KMS-11 (cell line): ENCODE measurements around the gene CDC73.

Experiments
- H2AFZ ChIP-seq: fragments of 200-600 bp; sonication (generic); 2 replicates; pipeline ENCODE4 v1.6.1; 2016; ENCODE audit warnings: antibody characterized with exemption, mixed run types, low read depth
- H3K27ac ChIP-seq: fragments of 200-600 bp; sonication (generic); 2 replicates; pipeline ENCODE4 v1.6.1; 2016; ENCODE audit warnings: mild to moderate bottlenecking, mixed run types
- H3K27me3 ChIP-seq: fragments of 200-600 bp; sonication (generic); 2 replicates; pipeline ENCODE4 v1.6.1; 2017; ENCODE audit warnings: mild to moderate bottlenecking, low read depth, mixed run types, moderate library complexity; ENCODE audit not compliant: insufficient read depth
- H3K36me3 ChIP-seq: fragments of 200-600 bp; sonication (generic); 2 replicates; pipeline ENCODE4 v1.6.1; 2017; ENCODE audit warnings: mild to moderate bottlenecking, mixed run types; ENCODE audit not compliant: insufficient read depth
- H3K4me1 ChIP-seq: fragments of 200-600 bp; sonication (generic); 2 replicates; pipeline ENCODE4 v1.6.1; 2016; ENCODE audit warnings: mild to moderate bottlenecking, low read depth, mixed run types; ENCODE audit not compliant: poor library complexity, severe bottlenecking
- H3K4me2 ChIP-seq: fragments of 200-600 bp; sonication (generic); 2 replicates; pipeline ENCODE4 v1.7.0; 2016; ENCODE audit warnings: mild to moderate bottlenecking, mixed run types
- H3K4me3 ChIP-seq: fragments of 200-600 bp; sonication (generic); IDR thresholded peaks from 2 replicates; pipeline ENCODE4 v1.6.1; 2017; ENCODE audit warnings: low read depth, low read length, mixed read lengths; ENCODE audit not compliant: insufficient read depth
- H3K79me2 ChIP-seq: fragments of 200-600 bp; sonication (generic); 2 replicates; pipeline ENCODE4 v1.6.1; 2016; ENCODE audit warnings: low read depth, mixed run types; ENCODE audit not compliant: insufficient read depth
- H3K9ac ChIP-seq: fragments of 200-600 bp; sonication (generic); 2 replicates; pipeline ENCODE4 v1.6.1; 2016; ENCODE audit warnings: mild to moderate bottlenecking, mixed run types
- H4K20me1 ChIP-seq: fragments of 200-600 bp; sonication (generic); 2 replicates; pipeline ENCODE4 v1.6.1; 2016; ENCODE audit warnings: mild to moderate bottlenecking, mixed run types; ENCODE audit not compliant: insufficient read depth
- TF ChIP-seq, protein P1 (sequence below): fragments of 200-600 bp; sonication (generic); conservative IDR thresholded peaks from 2 replicates; pipeline ENCODE4 v1.6.1; 2017; ENCODE audit warnings: low read depth, mild to moderate bottlenecking, antibody characterized with exemption, low read length, moderate library complexity, mixed read lengths

CDC73 gene

DNA sequence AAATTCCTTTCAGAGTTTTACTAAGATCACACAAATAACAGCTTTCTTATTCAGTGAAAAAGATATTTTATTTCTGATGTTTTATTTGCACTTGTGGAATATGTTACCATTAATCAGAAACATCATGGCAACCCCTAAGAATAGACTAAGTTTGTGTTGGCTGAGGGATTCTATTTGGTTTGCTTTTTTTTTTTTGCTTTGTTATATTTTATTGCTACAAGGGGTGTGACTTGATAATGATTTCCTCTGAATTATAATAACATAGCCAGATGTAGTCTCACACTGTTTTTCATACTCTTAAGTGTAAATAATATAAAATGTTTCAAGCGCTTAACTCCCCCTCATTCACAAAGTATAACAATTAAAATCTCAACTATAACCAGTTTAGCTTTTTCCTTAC, 36.6 kb upstream of the CDC73 start:
- Histone ChIP-seq H4K20me1 (no peaks in the 10 kb centered on the region), H3K9ac (no peak overlapping the region), H3K4me1 (peaks cover 42% of the 10 kb centered on the region), H3K27me3 (no peaks in the 10 kb centered on the region), H3K36me3 (peaks cover 6% of the 10 kb centered on the region; the same call in 1 of the 2 replicates), H3K27ac (no peak overlapping the region), H2AFZ (no peak overlapping the region), H3K4me2 (no peak overlapping the region), H3K4me3 (no peak overlapping the region), H3K79me2 (no peaks in the 10 kb centered on the region)
- TF ChIP-seq, protein P1, sequence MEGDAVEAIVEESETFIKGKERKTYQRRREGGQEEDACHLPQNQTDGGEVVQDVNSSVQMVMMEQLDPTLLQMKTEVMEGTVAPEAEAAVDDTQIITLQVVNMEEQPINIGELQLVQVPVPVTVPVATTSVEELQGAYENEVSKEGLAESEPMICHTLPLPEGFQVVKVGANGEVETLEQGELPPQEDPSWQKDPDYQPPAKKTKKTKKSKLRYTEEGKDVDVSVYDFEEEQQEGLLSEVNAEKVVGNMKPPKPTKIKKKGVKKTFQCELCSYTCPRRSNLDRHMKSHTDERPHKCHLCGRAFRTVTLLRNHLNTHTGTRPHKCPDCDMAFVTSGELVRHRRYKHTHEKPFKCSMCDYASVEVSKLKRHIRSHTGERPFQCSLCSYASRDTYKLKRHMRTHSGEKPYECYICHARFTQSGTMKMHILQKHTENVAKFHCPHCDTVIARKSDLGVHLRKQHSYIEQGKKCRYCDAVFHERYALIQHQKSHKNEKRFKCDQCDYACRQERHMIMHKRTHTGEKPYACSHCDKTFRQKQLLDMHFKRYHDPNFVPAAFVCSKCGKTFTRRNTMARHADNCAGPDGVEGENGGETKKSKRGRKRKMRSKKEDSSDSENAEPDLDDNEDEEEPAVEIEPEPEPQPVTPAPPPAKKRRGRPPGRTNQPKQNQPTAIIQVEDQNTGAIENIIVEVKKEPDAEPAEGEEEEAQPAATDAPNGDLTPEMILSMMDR: no peak

DNA sequence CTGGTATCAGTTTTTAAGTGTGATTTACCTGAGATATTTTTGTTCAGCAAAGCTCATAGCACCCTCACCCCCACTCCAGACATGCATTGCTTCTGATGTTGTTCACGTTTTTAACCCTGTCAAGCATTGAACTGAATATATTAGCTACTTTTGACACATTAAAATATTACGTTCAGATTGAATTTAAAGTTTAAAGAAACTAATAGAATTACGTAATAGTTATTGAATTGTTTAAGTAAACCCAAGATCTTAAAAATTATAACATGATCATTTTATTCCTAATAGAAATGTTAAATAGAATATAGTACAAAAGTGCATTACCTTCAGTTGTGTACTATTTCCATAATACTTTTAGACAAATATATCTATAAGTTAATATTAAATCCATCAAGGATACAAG, 35.5 kb upstream of the CDC73 start:
- Histone ChIP-seq H3K4me1 (peaks cover 39% of the 10 kb centered on the region), H2AFZ (no peak overlapping the region), H4K20me1 (no peaks in the 10 kb centered on the region), H3K4me2 (no peak overlapping the region), H3K4me3 (no peak overlapping the region), H3K9ac (no peak overlapping the region), H3K36me3 (peaks cover 5% of the 10 kb centered on the region; the same call in 1 of the 2 replicates), H3K79me2 (no peaks in the 10 kb centered on the region), H3K27ac (no peak overlapping the region), H3K27me3 (no peaks in the 10 kb centered on the region)
- TF ChIP-seq, protein P1: no peak

DNA sequence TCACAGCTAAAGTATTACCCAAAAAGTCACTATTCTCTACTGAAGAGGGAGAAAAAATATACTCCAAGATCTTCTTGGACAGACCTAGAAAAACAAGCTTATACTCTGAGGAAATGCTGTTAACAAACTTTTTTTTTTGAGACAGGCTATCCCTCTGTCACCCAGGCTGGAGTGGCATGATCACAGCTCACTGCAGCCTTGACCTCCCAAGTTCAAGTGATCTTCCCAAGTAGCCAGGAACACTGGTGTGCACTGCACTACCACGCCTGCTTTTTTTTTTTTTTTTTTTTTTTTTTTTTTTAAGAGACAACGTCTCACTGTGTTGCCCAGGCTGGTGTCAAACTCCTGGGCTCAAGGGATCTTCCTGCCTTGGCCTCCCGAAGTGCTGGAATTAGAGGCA, 33.9 kb upstream of the CDC73 start:
- Histone ChIP-seq H3K36me3 (no peaks in the 10 kb centered on the region; the same call in 1 of the 2 replicates), H3K4me3 (no peak overlapping the region)

DNA sequence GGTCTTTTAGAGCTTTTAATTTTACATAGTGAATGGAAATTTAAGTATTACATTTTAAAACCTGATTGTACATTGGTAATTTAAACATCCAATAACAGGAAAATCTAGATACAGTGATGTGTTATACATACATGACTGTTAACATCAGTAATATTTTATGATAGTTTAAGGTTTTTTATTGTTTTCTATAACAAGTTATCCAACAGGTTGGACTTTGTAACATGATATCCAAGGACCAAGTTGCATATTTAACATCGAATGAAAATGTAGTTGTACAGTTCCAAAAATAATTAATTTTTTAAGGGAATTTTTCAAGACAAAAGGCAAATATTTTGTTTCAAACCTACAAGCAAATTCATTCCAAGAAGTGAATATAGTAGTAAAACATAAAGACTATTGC, 31.0 kb upstream of the CDC73 start:
- no peaks in the 10 kb centered on the region for H3K4me1 ChIP-seq
- H3K79me2 ChIP-seq: no peaks in the 10 kb centered on the region
- no peak overlapping the region for H3K4me2 ChIP-seq
- H3K9ac ChIP-seq: no peak overlapping the region
- TF ChIP-seq, protein P1: no peak
- no peak overlapping the region for H2AFZ ChIP-seq
- no peaks in the 10 kb centered on the region for H3K27me3 ChIP-seq
- H3K27ac ChIP-seq: no peak overlapping the region
- no peaks in the 10 kb centered on the region for H3K36me3 ChIP-seq
- no peak overlapping the region for H3K4me3 ChIP-seq
- no peaks in the 10 kb centered on the region for H4K20me1 ChIP-seq

More for the DNA sequence above, 33.9 kb upstream of the CDC73 start:
- Histone ChIP-seq H3K4me1 (peaks cover 25% of the 10 kb centered on the region), H3K27me3 (no peaks in the 10 kb centered on the region), H3K79me2 (no peaks in the 10 kb centered on the region), H3K4me2 (no peak overlapping the region), H4K20me1 (no peaks in the 10 kb centered on the region), H2AFZ (no peak overlapping the region), H3K27ac (no peak overlapping the region), H3K9ac (no peak overlapping the region)
- TF ChIP-seq, protein P1: no peak
